Measurements from ENCODE around the gene TMC1.
"Not testable (repeated sequence)": the region's sequence is repeated elsewhere in the genome, so short reads cannot be mapped to it uniquely, and the experiment has no call there.

The TMC1 gene

DNA sequence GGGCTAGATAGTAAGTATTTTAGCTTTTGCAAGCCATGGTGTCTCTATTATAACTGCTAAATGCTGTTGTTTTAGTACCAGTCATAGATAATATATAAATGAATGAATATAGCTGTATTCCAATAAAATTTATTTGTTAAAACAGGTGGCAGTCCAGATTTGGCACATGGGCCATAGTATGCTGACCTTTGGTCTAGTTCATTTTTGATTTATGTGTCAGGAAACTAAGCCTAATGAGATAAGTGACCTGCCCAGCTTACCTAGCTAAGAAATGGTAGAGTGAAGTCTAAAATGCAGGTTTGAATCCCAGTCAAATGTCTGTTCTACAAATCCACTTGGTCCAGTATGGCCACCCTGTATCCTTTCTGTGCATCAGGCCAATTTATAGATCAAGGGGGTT is 292.1 kb downstream of the TMC1 start:
- DNase-seq (ENCODE audit: low read depth in 1 of 2, low spot score in 1 of 2) = no peak

DNA sequence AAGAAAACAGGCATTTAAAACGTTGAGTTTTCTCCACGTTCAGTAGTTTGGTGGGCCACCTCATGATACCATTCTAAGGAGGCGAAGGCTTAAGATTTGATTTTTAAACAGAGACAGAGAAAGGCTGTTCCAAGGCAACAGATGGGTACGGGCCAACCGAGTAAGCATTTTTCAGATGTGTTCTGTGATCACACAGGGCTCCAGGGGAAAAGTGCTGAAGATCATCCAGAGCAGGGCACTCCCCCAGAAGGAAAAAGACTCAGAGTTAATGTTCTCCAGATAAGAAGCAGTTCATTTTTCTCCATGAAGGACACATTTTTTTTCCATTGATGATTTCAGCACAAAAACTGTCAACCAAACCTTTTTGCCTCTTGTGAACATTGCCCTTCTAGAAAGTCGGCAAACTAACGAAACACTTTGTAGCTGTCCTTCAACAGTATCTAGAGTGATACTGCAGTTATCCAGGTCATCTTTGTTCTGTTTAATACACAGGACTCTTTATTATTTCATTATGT is 292.7 kb downstream of the TMC1 start:
- no peak for DNase-seq (ENCODE audit: low read depth in 1 of 2, low spot score in 1 of 2)

DNA sequence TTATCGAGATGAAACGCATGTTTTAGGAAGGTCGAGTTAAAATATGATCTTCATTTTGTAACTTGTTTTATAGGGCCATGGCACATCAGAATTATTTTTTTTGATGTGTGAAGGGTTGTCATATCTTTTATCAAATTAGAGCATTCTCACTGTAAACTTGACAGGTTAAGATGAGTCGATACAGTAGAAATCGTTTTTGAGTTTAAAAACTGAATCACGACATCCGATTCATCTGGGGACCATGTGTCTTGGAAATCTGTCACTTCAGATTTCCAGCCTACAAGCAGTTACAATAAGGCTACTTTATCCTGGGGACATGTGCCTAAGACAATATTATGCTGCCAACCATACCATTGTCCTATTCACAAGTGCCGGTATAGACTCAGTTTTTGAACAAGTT is 295.3 kb downstream of the TMC1 start:
- no peak for DNase-seq (ENCODE audit: low read depth in 1 of 2, low spot score in 1 of 2)

DNA sequence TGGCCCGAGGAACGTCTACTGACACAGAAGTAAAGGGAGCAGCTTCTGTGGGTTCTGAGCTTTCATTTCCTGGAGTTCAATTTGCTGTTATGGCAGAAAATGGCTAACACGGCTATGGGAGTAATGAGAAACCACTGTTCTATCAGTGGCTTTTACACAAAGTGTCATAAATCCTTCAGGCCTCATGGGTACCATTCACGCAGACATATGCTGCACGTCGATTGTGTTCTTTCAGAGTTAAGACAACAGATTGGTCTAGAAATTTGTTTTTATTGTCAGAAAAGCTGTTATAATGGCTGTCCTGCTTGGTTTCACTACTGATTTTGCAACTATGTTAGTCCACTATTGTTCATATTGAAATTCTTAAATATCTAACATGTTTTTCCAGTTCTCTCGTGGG is 296.0 kb downstream of the TMC1 start:
- DNase-seq (ENCODE audit: low read depth in 1 of 2, low spot score in 1 of 2) = no peak

DNA sequence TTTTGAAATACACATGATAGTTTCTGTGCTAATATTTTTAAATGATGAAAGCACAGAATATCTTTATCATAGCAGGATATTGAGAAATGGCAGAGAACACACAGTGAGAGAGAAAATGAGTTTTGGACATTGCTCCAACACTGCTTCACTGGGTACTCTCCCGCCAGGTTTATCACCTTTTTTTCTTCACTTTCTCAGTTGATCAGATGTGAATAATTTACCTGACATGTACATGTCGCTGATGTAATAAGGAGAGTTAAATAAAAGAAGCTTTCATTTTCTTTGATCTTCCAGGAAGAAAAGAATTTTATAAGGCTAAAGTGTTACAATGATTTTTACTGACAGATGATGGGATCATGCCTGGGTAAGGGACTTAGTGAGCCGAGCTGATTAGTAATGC is 297.0 kb downstream of the TMC1 start:
- no peak for DNase-seq (ENCODE audit: low read depth in 1 of 2, low spot score in 1 of 2)

DNA sequence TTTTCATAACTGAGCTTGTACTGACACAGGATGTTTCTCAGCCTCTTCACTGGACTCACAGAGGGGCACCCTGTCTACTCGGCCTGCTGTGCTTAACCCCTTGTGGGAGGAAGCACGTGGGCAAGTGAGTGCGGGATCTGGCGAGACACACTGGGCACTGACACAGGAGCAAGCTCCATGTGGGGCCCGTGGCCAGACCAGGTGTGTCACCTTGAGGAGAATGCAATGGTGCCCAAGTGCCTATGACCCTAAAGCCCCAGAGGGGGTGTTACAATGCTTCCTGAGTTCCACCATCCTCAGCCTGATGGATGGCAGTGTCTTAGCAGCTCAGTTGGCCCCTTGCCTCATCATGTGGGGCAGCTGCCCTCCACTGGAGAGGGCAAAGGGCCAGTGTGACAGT is 302.6 kb downstream of the TMC1 start:
- DNase-seq (ENCODE audit: low read depth in 1 of 2, low spot score in 1 of 2) = no peak

DNA sequence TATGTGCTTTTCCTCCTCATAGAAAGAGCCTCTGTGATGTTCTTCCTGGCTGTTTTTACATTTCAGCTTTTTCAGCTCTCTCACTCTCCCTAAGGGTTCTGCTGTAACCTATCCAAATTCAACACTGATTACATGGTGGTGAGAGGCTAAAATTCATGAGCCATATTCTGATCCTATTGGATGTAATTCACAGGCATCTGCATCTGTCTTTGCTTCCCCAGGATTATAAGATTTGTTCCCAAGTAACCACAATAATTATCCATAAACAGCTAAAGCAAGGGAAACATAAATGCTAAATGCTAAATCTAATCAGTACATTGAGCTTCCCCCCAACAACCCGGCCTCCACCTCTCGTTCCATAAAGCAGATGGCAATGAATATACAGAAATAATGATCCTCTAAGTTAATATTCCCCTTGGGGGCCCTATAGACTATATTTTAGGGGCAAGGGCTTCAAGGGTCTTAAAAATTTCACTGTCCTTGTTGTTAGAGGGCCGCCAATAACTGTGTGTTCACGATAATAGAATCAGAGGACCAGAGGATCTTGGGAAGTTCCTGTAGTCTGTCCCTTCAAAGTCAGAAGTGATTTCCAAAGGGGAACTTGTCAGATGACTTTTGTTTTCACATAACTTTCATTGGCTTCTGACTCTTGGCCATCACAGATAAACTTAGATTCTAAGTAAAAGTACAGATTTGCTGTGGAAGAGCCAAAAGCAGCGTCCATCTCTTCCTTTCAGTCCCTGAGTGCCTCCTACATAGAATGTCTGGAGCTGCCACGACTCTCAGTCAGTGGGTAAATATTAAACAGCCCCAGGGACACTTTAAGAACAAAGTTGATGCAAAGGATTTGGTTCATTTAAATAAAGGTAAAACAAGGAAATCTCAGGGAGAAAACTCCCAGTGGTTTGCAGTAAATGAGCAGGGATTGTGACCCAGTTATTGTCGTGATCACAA is 305.9 kb downstream of the TMC1 start:
- no peak for DNase-seq (ENCODE audit: low read depth in 1 of 2, low spot score in 1 of 2)

DNA sequence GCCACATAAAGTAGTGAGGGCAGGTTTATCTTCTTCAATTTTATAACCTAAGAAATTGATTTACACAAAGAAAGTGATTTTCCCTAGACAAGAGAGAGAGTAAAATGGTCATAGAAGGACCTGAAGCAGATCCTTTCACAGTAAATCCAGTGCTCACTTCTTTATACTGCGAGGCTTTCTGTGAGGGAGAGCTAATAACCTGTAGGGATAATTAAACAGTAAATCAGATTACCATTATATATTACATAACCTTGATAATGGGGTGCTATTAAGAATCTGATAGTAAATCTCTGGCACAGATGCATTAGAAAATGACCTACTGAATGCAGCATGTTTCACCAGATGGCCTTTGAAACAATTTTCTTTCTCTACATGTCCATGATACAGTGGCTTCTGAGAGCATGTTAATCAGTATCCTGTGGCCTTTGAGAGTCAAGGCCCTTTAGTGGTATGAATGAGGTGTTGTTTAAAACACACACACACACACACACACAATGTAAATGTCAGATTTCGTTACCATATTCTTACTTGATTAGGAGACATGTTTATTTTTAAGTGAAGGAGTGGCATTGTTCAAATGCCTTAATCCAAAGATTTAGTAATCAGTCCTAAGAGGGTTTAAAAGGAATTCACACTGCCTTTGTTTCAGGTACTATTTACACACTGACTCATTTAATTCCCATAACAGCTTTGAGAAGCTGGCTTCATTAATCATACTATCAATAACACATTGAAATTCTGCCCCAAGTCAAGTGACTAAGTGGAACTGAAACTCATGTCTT is 306.7 kb downstream of the TMC1 start:
- DNase-seq (ENCODE audit: low read depth in 1 of 2, low spot score in 1 of 2) = no peak

DNA sequence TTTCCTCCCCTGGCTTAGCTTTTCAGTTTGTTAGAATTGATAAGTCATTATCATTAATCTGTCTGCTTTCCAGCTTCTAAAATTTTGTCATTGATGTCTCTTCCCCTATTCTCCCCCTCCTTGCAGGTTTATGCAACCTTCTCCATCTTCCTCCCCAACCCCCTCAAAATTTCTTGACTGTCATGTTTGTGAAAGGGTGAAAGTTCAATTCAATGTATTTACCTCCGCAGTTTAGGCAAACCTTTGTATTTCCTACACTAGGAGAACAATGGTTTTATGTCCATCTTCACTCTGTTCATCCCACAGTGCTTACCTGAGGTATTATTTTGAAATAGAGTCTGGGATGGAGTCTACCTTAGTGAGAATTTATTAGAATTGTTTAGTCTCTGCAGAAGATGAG is 313.6 kb downstream of the TMC1 start:
- no peak for DNase-seq (ENCODE audit: low read depth in 1 of 2, low spot score in 1 of 2)

DNA sequence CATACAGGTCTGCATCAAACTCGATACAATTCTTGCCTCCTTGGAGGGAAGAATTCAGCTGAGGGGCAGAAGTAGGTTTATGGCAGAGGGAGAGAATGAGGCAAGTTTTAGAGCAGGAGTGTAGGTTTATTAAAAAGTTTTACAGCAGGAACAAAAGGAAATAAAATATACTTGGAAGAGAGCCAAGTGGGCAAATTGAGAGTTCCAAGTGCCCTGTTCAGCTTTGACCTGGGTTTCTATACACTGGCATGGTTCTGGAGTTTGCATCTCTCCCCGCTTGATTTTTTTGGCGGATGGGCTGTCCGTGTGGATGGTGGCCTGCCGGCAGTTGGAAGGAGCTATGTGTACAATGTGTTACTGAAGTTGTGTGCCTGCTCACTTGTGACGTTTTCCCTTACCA is 315.4 kb downstream of the TMC1 start:
- DNase-seq (ENCODE audit: low read depth in 1 of 2, low spot score in 1 of 2) = no peak

DNA sequence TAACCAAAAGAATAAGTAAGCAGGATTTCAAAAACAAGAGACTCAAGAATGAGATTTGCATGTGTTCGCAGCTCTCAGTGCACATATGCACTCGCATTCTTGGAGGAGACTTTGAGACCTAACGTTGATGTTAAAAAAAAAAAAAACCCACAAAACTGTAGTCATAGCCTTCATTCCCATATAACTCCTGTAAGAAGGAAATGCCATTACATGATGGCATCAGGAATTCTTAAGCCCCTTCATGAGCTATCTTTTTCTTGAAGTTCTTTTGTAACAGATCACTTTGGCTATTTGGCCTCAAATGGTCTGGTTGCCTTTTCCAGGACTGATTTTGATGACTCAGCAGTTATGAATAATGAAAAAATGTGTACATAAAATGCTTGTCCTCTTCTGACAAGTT is 317.7 kb downstream of the TMC1 start:
- no peak for DNase-seq (ENCODE audit: low read depth in 1 of 2, low spot score in 1 of 2)

DNA sequence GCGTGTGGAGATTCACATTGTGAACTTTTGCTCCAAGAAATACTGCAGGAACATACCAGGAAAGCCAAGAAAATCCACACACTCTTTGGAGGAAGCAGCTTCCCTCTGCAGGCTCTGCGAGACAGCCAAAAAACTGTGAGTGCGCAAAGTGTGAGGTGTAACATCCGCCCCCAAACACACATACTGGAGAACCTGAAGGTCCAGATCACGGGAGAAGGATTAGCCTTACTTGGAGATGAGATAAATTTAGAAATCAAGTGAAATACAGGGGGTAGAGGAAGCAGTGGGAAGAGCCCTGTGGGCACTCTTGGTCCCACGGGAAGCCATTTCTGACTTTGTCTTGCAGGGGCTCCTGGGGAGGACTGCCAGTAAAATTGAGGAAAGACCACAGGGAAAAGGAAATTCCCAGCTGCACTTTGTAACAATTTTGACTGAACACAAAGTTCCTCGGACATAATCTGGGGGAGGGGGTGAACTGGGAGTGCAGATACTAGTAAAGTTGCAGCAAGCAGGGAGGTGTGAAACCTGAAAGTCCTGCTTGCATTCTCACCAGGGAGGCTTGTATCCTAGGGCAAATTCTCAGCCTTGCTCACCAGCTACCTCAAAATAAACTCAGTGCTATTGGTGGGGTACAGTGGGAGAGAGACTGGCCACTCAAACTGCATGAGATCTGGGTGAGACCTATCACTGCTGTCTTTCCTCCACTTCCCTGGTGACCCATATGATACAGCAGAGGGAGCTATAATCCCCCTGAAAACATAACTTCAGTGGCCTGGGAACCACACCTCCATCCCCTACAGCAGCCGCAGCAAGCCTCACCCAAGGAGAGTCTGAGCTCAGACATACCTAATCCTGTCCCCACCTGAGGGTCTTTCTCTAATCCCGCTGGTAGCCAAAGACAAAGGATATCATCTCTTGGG is 322.4 kb downstream of the TMC1 start:
- no peak for DNase-seq (ENCODE audit: low read depth in 1 of 2, low spot score in 1 of 2)

DNA sequence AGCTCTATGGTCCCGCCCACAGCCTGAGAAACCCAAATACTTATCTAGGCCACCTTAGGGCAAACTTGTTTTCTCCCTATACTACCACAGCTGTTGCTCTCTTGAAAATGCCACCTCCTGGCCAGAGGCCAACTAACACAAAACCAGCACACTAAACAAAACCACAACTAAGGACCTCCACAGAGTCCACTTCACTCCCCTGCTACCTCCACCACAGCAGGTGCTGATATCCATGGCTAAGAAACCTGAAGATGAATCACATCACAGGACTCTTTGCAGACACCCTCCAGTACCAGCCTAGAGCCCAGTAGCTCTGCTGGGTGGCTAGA is 323.0 kb downstream of the TMC1 start:
- no peak for DNase-seq (ENCODE audit: low read depth in 1 of 2, low spot score in 1 of 2)

DNA sequence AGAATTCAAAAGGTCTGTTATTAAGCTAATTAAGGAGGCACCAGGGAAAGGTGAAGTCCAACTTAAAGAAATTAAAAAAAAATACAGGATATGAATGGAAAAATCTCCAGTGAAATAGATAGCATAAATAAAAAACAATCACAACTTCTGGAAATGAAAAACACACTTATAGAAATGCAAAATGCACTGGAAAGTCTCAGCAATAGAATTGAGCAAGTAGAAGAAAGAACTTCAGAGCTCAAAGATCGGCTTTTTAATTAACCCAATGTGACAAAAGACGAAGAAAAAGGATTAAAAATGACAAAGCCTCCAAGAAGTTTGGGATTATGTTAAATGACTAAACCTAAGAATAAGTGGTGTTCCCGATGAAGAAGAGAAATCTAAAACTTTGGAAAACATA is 323.6 kb downstream of the TMC1 start:
- not testable (repeated sequence) for DNase-seq (ENCODE audit: low read depth in 1 of 2, low spot score in 1 of 2)

DNA sequence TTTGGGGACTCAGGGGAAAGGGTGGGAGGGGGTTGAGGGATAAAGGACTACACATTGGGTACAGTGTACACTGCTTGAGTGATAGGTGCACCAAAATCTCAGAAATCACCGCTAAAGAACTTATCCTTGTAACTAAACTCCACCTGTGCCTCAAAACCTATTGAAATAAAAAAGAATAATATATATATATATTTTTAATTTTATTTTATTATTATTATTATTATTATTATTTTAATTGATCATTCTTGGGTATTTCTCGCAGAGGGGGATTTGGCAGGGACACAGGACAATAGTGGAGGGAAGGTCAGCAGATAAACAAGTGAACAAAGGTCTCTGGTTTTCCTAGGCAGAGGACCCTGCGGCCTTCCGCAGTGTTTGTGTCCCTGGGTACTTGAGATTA is 328.8 kb downstream of the TMC1 start:
- DNase-seq (ENCODE audit: low read depth in 1 of 2, low spot score in 1 of 2) = not testable (repeated sequence)

DNA sequence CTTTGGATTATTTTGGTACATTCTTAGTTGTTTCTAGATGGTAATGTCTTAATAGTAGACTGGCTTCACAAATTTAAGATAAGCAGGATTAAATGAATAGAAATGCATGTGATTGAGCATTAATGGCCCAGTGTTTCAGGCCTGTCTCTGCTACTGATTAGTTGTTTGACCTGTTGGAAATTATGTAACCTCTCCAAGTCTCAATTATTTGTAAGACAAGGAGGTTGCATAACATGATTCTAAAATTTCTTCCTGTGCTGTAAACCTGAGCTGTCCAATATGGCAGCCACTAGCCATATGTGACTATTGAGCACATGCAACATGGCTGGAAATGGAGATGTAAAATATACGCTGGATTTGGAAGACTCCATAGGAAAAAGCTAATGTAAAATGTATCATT is 333.9 kb downstream of the TMC1 start:
- DNase-seq (ENCODE audit: low read depth in 1 of 2, low spot score in 1 of 2) = no peak

DNA sequence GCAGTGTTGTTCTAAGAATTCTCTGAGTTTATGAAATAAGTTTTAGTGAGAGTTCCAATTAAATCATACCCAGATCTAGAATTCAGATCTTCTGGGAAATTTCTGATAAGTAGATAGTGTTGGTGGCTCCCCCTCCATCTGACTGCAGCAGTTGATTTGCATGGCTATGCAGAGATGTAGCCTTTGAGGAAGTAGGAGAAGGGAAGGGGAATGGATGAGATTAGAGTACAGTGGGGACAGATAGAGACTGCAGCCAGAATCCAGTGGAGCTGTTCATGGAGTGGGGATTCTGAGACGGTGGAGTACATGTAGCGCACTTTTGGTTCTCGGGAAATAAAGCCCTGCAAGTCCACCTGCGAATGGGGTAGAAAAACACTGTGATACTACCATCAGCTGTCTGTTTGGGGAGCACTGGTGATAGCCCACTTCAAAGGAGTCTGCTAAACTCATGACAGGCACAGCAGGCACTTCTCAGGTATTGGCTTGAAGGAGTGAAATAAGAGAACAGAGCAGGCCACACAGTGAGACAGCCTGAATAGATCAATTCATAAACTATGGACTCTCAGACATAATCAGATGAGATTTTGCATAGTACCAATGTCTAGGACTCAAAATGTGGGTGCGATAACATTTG is 334.6 kb downstream of the TMC1 start:
- DNase-seq (ENCODE audit: low read depth in 1 of 2, low spot score in 1 of 2) = no peak

DNA sequence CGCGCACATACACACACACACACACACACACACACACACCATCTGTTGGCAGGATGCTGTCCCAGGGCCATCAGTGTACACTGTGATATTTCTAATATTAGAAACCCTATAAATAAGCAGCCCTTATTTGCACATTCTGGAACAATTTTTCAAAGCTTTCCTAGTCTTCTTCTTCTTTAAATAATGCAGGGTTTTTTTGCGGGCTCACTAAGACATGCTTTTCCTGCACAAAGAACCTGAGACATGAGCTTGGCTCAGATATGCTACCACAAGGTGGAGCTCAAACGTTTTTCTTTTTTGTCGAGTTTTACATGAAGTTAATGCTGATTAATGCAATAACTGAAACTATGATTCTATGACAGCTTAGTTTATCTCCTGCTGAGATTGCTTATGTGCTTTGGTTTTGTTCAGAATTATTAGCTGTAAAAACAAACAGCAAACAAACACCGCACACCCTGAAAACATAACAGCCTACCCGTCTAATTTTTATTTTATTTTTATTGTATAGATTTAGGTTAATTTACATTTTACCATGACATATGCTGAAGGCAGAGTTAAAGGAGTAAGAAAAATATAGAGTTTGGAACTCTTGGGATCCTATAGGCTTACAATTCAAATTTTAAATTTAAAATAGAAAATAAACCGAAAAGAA is 335.7 kb downstream of the TMC1 start:
- DNase-seq (ENCODE audit: low read depth in 1 of 2, low spot score in 1 of 2) = no peak

DNA sequence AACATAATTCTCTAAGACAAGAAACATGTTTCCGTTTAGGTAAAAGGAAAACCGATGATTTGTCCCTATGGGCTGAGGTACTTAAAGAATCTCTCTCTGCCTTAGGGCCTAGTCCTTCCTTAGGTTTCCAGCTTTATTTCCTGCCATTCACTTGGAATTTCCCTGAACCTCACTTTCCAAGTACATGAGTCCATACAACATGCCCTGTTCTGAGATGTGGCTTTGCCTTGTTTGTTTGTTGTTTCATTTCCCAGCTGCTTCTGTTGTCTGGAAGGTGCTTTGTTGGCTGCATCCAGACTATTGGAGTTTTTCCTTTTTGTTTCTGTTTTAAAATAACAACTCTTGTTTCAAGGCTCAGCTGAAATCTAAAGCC is 336.2 kb downstream of the TMC1 start:
- DNase-seq (ENCODE audit: low read depth in 1 of 2, low spot score in 1 of 2) = no peak

Data from activated T-helper 1 cell treated with anti-CD3 and anti-CD28 coated beads, Interleukin-2, amount 50 U/mL, for 16 hours (primary cell).